ENCODE results near the gene MYBBP1A.

Gene MYBBP1A

DNA sequence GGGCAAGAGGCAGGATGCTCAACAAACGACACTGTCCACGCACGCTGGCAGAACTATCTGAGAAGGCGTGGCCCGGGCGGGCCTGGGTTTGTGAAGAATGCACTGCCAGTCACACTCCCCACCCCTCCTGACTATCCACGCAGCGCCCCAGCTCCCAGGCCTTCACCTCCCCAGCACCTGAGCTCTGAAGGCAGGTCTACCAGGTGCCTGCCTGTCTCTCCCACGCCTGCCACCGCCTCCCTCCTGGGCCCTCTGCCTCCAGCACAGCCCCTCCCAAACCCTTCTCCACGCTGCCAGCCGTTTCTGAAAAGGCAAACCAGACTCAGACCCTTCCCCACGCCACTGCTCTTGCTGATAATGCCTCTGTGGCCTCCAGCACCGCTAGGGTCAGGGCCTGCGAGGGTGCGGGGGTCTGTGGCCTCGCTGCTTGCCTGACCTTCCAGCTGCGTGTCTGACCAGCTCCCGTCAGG lies 11.6 kb downstream of the MYBBP1A start:
- Histone ChIP-seq H3K27me3 (no peaks in the 10 kb centered on the region), H3K36me3 (peaks cover 22% of the 10 kb centered on the region)
- TF ChIP-seq, protein P1, sequence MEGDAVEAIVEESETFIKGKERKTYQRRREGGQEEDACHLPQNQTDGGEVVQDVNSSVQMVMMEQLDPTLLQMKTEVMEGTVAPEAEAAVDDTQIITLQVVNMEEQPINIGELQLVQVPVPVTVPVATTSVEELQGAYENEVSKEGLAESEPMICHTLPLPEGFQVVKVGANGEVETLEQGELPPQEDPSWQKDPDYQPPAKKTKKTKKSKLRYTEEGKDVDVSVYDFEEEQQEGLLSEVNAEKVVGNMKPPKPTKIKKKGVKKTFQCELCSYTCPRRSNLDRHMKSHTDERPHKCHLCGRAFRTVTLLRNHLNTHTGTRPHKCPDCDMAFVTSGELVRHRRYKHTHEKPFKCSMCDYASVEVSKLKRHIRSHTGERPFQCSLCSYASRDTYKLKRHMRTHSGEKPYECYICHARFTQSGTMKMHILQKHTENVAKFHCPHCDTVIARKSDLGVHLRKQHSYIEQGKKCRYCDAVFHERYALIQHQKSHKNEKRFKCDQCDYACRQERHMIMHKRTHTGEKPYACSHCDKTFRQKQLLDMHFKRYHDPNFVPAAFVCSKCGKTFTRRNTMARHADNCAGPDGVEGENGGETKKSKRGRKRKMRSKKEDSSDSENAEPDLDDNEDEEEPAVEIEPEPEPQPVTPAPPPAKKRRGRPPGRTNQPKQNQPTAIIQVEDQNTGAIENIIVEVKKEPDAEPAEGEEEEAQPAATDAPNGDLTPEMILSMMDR (IDR thresholded peaks at IDR 0.05; ENCODE audit: low read depth, low read length): no peak

DNA sequence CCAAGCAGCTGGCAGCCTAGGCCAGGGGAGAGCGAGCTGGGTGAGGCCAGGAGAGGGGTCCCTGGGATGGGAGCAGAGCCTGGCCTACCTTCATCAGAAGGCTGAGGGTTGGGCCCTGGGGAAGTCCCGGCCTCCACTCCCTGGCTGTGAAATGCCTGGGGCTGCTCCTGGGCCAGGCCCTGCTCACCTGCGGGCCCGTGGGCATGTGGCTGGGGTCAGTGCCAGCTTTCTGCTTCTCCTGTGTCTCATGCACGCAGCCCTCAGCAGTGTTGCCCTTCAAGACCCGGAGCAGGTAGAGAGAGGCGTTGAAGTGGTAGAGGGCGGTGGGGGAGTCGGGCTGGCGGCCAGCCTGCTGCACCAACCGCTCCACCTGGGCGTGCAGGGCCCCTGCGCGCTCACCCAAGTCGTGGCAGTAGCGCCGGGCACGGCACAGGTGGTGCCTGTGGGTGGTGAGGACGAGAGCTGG lies 12.4 kb downstream of the MYBBP1A start:
- TF ChIP-seq, protein P1 (IDR thresholded peaks at IDR 0.05; ENCODE audit: low read depth, low read length): no peak
- peaks cover 15% of the 10 kb centered on the region for H3K36me3 ChIP-seq
- no peaks in the 10 kb centered on the region for H3K27me3 ChIP-seq
- no peaks in the 10 kb centered on the region for H3K4me1 ChIP-seq
- no peaks in the 10 kb centered on the region for H3K9me3 ChIP-seq
- DNase-seq: no peak
- H3K4me3 ChIP-seq (ENCODE audit: low read depth, low read length): no peak overlapping the region

More for the DNA sequence above, 11.6 kb downstream of the MYBBP1A start:
- Histone ChIP-seq H3K9me3 (no peaks in the 10 kb centered on the region), H3K4me3 (ENCODE audit: low read depth, low read length) (no peak overlapping the region), H3K4me1 (no peaks in the 10 kb centered on the region)
- no peak for DNase-seq

DNA sequence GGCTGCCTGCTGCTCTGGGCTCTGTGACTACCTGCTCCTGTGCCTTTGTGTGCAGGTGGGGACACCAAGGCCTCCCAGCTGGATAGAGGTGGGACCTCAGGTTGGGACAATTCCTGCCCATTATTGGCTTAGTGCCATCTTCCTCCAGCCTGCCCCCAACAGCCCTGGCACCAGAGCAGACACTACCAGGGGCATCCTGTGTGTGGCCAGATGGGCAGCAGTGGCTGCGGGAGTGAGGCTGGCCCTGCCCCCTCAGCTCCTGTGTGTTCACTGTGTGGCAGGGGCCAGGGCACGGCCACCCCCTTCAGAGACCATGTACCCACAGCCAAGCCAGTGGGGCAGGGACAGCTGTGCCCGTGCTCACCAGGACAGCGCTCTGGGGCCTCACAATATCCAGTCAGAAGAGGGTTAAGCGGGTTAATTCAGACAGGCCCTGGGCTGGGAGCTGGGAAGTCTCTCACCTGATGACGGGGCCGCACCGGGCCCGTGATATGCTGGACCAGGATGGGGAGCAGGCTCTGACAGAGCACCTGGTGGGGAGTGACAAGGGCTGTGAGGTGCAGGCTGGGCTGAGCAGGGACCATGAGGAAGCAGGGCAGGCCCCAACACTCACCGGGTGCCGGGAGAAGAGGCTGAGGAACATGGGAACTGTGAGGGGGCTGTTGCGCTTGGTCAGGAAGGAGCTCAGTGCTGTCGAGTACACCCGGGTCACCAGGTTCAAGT lies 13.0 kb downstream of the MYBBP1A start:
- Histone ChIP-seq H3K4me3 (ENCODE audit: low read depth, low read length) (no peak overlapping the region), H3K9me3 (no peaks in the 10 kb centered on the region), H3K27me3 (no peaks in the 10 kb centered on the region), H3K4me1 (no peaks in the 10 kb centered on the region), H3K36me3 (peaks cover 12% of the 10 kb centered on the region)
- TF ChIP-seq, protein P1 (IDR thresholded peaks at IDR 0.05; ENCODE audit: low read depth, low read length): no peak
- DNase-seq: no peak

DNA sequence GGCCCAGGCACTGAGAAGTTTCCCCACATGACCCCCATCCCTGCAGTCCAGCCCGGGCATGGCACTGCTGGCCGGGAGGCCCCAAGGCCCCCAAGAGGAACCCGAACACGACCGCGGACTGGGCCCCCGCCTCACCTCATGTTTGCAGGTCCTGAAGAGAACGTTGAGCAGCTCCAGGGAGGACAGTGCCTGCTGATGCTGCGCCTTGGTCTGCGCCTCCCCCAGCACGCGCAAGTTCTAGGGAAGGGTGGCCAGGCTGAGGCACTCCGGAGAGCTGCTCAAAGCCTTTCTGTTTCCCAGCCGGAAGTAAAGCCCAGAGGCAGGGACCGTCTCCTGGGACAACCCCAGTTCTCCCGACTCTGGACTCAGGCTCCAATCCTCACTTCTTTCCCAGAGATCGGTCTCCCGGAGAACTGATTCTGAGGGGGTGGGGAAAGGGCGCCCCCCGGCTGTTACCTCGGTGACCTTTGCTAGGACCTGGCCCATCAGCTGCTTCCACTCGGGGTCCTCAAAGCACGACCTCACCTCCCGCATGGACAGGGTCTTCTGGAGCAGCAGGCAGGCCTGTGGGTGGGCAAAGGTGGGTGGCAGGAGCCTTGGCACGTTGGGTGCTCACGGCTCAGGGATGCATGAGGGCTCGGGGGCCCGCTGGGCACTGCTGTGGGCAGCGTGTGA lies 13.7 kb downstream of the MYBBP1A start:
- Histone ChIP-seq H3K4me1 (no peaks in the 10 kb centered on the region), H3K9me3 (no peaks in the 10 kb centered on the region), H3K4me3 (ENCODE audit: low read depth, low read length) (no peak overlapping the region), H3K27me3 (no peaks in the 10 kb centered on the region), H3K36me3 (peaks cover 12% of the 10 kb centered on the region)
- TF ChIP-seq, protein P1 (IDR thresholded peaks at IDR 0.05; ENCODE audit: low read depth, low read length): no peak
- no peak for DNase-seq

DNA sequence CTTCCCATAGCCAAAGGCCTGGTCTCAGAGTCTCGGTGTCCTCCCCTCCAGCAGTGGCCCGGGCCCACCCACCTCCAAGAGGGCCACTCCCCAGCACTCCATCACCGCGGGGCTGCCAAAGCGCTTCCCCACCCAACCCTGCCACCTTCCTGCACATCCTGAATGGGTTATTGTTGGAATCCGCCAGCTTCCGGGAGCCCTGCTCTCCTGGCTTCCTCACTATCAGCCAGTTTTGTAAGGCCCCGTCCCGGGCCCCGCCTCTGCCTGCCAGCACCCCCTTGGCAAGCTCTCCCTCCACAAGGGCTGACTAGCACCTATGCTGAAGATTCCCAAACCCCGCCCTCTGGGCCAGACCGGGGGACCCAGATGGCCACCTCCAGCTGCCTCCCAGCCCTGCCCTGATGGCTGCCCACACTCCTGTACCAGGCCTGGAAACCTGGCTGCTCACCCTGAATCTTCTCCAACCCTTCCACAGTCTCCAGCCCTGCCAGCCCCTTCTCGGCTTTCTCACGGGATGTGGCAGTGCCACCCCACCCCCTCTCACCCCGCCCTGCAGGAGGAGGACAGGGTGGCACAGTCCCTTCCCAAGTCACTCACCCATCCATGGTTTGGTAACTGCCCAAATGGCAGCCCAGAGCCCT lies 14.4 kb downstream of the MYBBP1A start:
- H3K4me1 ChIP-seq: no peaks in the 10 kb centered on the region
- TF ChIP-seq, protein P1 (IDR thresholded peaks at IDR 0.05; ENCODE audit: low read depth, low read length): no peak
- no peaks in the 10 kb centered on the region for H3K9me3 ChIP-seq
- H3K27me3 ChIP-seq: no peaks in the 10 kb centered on the region
- no peak for DNase-seq
- H3K4me3 ChIP-seq (ENCODE audit: low read depth, low read length): no peak overlapping the region
- H3K36me3 ChIP-seq: peaks cover 12% of the 10 kb centered on the region
